Measurements from ENCODE around the gene LETMD1. TPM values are rescaled to one million over a fixed set of nuclear protein-coding genes. Genes with fewer than 3 reads are reported as not detected.
A peak's percentile ranks its signal among the peaks of the same experiment; 100 is the strongest.

Gene LETMD1
- total and polyA plus RNA-seq, 9 of the 15 experiments (the other 6 are each of a cell fraction or from before 2014, with no cell fraction given), result 58.7 to 163 (median 75.4) TPM

DNA sequence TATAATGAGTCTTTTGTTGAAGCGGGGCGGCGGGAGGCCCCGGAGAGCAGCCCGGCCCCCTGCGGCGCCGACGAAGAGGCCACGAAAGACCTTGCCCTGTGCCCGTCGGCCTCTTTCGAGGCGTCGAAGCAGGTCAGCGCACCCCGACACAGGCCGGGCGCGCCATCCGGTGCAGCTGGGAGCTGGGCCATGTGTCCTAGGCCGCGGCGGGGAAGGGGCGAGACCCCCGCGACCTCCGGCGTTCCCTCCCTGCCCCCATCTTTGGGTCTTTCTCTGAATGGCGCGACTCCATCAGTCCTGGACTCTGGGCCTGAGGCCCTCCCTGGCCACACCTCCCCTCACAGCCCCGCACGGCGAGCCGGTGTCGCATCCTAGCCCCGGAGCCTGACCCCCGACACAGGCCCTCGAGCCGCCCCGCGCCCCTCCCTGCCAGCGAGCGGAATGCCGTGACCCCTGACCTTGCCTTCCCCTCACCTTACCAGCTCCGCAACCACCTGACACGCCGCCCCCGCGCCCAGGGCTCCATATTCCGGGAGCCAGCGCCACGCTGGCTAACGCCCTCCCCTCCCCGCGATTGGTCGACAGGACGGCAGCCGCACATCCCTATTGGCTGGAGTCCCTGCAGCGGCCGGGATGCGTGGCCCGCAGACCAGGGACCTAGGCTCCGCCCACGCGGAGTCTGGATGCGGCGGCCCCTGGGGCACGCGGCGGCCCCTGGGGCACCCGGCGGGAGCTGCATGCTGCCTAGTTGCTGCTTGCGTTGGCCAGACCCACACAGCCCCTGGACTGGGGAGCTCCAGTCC lies 22.1 kb upstream of the LETMD1 start, which contains the start of gene SLC11A2 (continued):
- peak; percentile 73; the same call in 1 of the 2 replicates for TF ChIP-seq LCOR (CRISPR knock-in tag; IDR thresholded peaks at IDR 0.05)
- no peak for TF ChIP-seq SNIP1 (IDR thresholded peaks at IDR 0.05; ENCODE audit: low read depth)
- TF ChIP-seq RNF2 (IDR thresholded peaks at IDR 0.05), result peak; percentile 67; the same call in 1 of the 2 replicates
- TF ChIP-seq SMC3 (conservative IDR thresholded peaks at IDR 0.05; ENCODE audit: insufficient read depth, low read depth, low read length), result peak; percentile 14; the same call in 1 of the 2 replicates
- TF ChIP-seq MYC (IDR thresholded peaks at IDR 0.05; ENCODE audit: low read depth, low read length), result peak; percentile 89; the same call in 1 of the 2 replicates
- peak; percentile 60; the same call in 1 of the 2 replicates for TF ChIP-seq MYC (CRISPR knock-in tag; IDR thresholded peaks at IDR 0.05; ENCODE audit: borderline replicate concordance, low read depth)
- TF ChIP-seq ZNF586 (CRISPR knock-in tag; conservative IDR thresholded peaks at IDR 0.05), result no peak
- no peak for TF ChIP-seq MIER1 (IDR thresholded peaks at IDR 0.05; ENCODE audit: low read depth)
- peak; percentile 28; the same call in 1 of the 2 replicates for TF ChIP-seq POLR2AphosphoS5 (IDR thresholded peaks at IDR 0.05; ENCODE audit: control insufficient read depth, insufficient read depth, low read depth, low read length)
- TF ChIP-seq, protein P1, sequence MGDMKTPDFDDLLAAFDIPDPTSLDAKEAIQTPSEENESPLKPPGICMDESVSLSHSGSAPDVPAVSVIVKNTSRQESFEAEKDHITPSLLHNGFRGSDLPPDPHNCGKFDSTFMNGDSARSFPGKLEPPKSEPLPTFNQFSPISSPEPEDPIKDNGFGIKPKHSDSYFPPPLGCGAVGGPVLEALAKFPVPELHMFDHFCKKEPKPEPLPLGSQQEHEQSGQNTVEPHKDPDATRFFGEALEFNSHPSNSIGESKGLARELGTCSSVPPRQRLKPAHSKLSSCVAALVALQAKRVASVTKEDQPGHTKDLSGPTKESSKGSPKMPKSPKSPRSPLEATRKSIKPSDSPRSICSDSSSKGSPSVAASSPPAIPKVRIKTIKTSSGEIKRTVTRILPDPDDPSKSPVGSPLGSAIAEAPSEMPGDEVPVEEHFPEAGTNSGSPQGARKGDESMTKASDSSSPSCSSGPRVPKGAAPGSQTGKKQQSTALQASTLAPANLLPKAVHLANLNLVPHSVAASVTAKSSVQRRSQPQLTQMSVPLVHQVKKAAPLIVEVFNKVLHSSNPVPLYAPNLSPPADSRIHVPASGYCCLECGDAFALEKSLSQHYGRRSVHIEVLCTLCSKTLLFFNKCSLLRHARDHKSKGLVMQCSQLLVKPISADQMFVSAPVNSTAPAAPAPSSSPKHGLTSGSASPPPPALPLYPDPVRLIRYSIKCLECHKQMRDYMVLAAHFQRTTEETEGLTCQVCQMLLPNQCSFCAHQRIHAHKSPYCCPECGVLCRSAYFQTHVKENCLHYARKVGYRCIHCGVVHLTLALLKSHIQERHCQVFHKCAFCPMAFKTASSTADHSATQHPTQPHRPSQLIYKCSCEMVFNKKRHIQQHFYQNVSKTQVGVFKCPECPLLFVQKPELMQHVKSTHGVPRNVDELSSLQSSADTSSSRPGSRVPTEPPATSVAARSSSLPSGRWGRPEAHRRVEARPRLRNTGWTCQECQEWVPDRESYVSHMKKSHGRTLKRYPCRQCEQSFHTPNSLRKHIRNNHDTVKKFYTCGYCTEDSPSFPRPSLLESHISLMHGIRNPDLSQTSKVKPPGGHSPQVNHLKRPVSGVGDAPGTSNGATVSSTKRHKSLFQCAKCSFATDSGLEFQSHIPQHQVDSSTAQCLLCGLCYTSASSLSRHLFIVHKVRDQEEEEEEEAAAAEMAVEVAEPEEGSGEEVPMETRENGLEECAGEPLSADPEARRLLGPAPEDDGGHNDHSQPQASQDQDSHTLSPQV (IDR thresholded peaks at IDR 0.05), result peak; percentile 95
- TF ChIP-seq, protein P2, sequence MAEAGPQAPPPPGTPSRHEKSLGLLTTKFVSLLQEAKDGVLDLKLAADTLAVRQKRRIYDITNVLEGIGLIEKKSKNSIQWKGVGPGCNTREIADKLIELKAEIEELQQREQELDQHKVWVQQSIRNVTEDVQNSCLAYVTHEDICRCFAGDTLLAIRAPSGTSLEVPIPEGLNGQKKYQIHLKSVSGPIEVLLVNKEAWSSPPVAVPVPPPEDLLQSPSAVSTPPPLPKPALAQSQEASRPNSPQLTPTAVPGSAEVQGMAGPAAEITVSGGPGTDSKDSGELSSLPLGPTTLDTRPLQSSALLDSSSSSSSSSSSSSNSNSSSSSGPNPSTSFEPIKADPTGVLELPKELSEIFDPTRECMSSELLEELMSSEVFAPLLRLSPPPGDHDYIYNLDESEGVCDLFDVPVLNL (CRISPR knock-in tag; IDR thresholded peaks at IDR 0.05; ENCODE audit: low read depth), result no peak
- peak; percentile 88 for TF ChIP-seq ZEB2 (IDR thresholded peaks at IDR 0.05)
- TF ChIP-seq CBX2 (IDR thresholded peaks at IDR 0.05; ENCODE audit: insufficient read depth, low read length, poor library complexity, severe bottlenecking), result no peak
- peak; percentile 48; the same call in 1 of the 2 replicates for TF ChIP-seq MTA2 (IDR thresholded peaks at IDR 0.05; ENCODE audit: low read depth)
- no peak for TF ChIP-seq ZNF445 (CRISPR knock-in tag; IDR thresholded peaks at IDR 0.05; ENCODE audit: low read depth)
- TF ChIP-seq ZNF316 (IDR thresholded peaks at IDR 0.05), result no peak
- TF ChIP-seq, protein P3, sequence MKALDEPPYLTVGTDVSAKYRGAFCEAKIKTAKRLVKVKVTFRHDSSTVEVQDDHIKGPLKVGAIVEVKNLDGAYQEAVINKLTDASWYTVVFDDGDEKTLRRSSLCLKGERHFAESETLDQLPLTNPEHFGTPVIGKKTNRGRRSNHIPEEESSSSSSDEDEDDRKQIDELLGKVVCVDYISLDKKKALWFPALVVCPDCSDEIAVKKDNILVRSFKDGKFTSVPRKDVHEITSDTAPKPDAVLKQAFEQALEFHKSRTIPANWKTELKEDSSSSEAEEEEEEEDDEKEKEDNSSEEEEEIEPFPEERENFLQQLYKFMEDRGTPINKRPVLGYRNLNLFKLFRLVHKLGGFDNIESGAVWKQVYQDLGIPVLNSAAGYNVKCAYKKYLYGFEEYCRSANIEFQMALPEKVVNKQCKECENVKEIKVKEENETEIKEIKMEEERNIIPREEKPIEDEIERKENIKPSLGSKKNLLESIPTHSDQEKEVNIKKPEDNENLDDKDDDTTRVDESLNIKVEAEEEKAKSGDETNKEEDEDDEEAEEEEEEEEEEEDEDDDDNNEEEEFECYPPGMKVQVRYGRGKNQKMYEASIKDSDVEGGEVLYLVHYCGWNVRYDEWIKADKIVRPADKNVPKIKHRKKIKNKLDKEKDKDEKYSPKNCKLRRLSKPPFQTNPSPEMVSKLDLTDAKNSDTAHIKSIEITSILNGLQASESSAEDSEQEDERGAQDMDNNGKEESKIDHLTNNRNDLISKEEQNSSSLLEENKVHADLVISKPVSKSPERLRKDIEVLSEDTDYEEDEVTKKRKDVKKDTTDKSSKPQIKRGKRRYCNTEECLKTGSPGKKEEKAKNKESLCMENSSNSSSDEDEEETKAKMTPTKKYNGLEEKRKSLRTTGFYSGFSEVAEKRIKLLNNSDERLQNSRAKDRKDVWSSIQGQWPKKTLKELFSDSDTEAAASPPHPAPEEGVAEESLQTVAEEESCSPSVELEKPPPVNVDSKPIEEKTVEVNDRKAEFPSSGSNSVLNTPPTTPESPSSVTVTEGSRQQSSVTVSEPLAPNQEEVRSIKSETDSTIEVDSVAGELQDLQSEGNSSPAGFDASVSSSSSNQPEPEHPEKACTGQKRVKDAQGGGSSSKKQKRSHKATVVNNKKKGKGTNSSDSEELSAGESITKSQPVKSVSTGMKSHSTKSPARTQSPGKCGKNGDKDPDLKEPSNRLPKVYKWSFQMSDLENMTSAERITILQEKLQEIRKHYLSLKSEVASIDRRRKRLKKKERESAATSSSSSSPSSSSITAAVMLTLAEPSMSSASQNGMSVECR (CRISPR knock-in tag; IDR thresholded peaks at IDR 0.05), result peak; percentile 58; the same call in 1 of the 2 replicates
- TF ChIP-seq ZBED1 (IDR thresholded peaks at IDR 0.05), result peak; percentile 24; the same call in 1 of the 2 replicates
- peak; percentile 74; the same call in 1 of the 2 replicates for TF ChIP-seq ELF2 (CRISPR knock-in tag; IDR thresholded peaks at IDR 0.05)

Data from K562 (cell line).